ENCODE results near the gene NUP155.
"Not testable (repeated sequence)": the region's sequence is repeated elsewhere in the genome, so short reads cannot be mapped to it uniquely, and the experiment has no call there.

The NUP155 gene

GRCh38 chr5:37272511-37272910 lies 98.4 kb downstream of the NUP155 start:
- DNase-seq = no peak

- not testable (repeated sequence) for DNase-seq
Measured at GRCh38 chr5:37268100-37268499, 102.8 kb downstream of the NUP155 start.

- no peak for DNase-seq
Measured at GRCh38 chr5:37255774-37256358, 115.0 kb downstream of the NUP155 start.

GRCh38 chr5:37254581-37254980 lies 116.3 kb downstream of the NUP155 start:
- no peak for DNase-seq

- DNase-seq = no peak
Measured at GRCh38 chr5:37251665-37252064, 119.2 kb downstream of the NUP155 start.

- DNase-seq = no peak
Measured at GRCh38 chr5:37249815-37250164, 121.1 kb downstream of the NUP155 start.

- peak; percentile 58 for DNase-seq
Measured at GRCh38 chr5:37248970-37249814, 121.7 kb downstream of the NUP155 start, which contains the start of gene CPLANE1. Gene CPLANE1, minus strand, starts transcription at chr5:37249376. Its CDS starts 1,678 bp downstream, at chr5:37247698.

GRCh38 chr5:37248421-37248969 lies 122.4 kb downstream of the NUP155 start:
- DNase-seq = no peak

GRCh38 chr5:37247496-37247895 lies 123.4 kb downstream of the NUP155 start:
- no peak for DNase-seq

- no peak for DNase-seq
Measured at GRCh38 chr5:37247036-37247435, 123.9 kb downstream of the NUP155 start.
